ENCODE data around the gene C14orf119. TPM values are rescaled to one million over a fixed set of nuclear protein-coding genes. Genes with fewer than 3 reads are reported as not detected.

Gene C14orf119
- total and polyA plus RNA-seq, 9 of the 15 experiments (the other 6 are each of a cell fraction or from before 2014, with no cell fraction given), result 36.7 to 251 (median 51.8) TPM

- TF ChIP-seq MGA (IDR thresholded peaks at IDR 0.05) (no peak), ZNF133 (CRISPR knock-in tag; IDR thresholded peaks at IDR 0.05) (no peak), PML (IDR thresholded peaks at IDR 0.05; ENCODE audit: low read length) (peak; percentile 38; the same call in 1 of the 2 replicates), CHAMP1 (IDR thresholded peaks at IDR 0.05) (no peak), CREB3L1 (IDR thresholded peaks at IDR 0.05; ENCODE audit: borderline replicate concordance, low read depth) (no peak), ELK1 (CRISPR knock-in tag; IDR thresholded peaks at IDR 0.05) (no peak), ZNF384 (IDR thresholded peaks at IDR 0.05; ENCODE audit: low read depth, low read length) (no peak), MTA1 (IDR thresholded peaks at IDR 0.05; ENCODE audit: borderline replicate concordance) (no peak)
These were observed 33.9 kb downstream of the C14orf119 start (continued) for GRCh38 chr14:23128969-23129758.

Measured in K562 (cell line).